Measurements from ENCODE around the gene UBALD1.

Gene UBALD1

DNA sequence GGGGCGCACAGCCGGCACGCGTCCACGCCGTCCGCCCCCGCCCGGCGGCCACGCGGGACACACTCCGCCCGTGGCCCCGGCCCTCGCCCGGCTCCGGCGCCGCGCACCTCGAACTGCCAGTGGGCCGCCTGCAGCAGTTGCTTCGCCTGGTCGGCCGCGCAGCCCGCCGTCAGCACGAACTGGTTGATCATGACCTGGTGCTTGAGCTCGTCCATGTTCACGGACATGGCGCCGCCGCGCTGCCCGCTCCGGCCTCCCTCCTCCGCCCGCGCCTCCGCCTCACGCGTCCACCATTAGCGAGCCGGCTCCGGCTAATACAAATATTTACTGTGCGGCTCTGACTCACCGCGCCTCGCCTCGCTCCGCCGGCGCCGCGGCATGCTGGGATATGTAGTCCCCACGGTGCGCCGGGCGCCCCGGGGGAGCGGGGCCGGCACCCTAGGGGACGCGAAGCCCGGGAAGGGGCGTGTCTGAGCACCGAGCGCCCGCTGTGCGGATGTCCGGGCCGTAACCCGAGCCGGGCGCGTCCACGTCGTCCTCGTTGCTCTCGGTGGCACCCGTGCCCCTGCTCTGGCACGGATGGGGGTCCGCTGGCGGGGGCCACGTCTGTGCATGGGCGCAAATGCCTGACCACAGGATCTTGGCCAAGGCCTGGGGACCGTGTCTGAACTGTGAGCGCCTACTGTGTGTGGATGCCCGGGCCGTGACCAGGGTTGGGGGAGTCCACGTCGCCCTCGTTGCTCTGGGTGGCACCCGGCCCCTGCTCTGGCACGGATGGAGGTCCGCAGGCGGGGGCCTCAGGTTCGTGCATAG, at the start of gene UBALD1:
UBALD1 (minus strand) TSS at position 318 of the 813 bp plus-strand sequence; CDS start at position 227, 91 bp downstream.
- DNase-seq = peak; percentile 89

GRCh38 chr16:4663777-4664465, 49.2 kb upstream of the UBALD1 start:
- DNase-seq = peak; percentile 32

- DNase-seq = peak; percentile 32
Measured at GRCh38 chr16:4663465-4663776, 48.7 kb upstream of the UBALD1 start.

DNA sequence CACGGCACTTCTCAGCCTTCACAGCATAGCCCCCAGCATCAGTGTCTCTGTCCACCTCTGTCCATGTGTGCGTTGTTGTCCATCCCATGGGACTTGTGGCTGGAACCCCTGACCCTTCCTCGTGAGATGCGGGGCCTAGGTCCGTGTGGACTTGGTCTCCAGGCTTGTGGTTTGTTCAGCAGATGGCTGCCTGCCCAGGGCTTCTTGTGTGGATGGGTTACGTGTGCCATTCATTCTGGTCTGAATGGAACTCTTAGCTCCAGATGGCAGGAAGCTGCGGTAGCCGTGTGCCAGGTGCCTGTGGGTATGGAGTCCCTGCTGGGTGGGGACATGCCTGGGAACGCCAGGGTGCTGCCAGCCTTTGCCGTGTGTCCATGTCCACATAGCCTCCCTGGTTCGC, 47.0 kb upstream of the UBALD1 start:
- peak; percentile 94 for DNase-seq

DNA sequence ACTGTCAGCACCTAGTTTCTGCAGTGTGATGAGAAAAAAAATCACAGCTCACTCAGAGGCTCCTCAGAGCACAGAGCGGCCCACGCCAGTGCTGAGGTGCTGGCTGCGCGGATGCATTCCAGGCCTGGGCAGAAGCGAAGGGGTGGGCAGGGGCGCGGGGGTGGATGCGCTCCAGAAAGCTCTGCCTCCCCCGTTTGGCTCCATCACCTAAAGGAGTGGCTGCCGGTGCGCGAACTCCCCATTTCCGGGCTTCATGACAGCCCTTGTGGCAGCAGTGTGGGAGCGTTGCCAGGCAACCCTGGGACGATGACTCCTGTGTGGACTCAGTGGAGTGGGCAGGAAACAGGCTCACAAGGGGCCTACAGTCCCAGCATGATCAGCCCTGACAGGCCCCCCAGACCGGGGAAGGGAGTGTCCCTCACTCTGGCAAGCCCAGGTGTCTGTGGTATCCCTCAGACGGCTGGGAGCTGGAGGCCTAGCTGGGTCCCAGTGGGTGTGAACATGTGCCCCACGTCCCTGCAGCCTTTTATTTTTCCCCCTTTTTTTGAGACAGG, 45.8 kb upstream of the UBALD1 start:
- DNase-seq = peak; percentile 88

DNA sequence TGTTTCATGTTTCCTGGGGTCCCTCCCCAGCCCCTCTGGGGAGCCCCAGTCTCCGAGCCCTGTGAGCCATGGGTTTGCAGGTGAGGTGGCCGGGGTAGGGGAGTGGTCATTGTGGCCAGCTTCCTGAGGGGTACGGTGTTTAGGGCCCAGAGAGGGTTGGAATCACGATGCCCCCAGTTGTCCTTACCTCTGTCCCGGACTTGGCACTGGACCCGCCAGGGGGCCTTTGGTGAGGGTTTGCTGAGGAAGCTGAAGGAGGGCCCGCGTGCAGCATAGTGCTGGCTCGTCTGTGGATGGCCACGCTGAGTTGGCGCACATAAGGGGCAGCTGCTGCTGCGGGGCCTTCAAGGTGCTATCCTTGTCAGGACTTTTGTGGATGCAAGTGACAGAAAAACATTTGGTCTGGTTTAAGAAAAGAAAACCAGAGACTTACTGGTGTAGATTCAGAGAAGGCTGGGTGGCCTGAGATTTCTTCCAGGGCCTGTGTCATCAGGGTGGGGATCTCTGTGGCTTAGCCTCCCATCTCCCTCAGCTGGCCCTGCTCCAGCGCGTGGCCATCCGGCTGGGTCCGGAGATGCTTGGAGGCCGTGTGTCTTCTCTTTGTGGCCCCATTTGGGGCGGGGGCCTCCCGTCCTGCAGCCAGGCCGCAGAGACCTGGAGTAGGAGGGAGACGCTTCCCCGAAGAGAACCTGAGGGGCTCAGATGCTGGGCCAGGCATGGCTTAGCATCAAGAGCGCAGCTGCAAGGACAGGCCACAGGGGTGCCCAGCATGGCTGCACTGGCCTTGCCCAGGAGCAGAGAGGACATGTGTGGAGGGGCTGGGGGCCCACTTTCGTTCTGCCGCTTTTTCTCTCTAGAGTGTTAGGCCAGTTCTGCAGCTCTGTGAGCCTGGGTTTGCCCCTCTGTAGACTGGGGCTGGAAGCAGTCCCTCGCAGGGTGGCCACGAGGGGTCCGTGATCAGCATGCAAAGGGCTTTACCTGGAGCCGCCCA, 45.0 kb upstream of the UBALD1 start:
- peak; percentile 4 for DNase-seq

DNA sequence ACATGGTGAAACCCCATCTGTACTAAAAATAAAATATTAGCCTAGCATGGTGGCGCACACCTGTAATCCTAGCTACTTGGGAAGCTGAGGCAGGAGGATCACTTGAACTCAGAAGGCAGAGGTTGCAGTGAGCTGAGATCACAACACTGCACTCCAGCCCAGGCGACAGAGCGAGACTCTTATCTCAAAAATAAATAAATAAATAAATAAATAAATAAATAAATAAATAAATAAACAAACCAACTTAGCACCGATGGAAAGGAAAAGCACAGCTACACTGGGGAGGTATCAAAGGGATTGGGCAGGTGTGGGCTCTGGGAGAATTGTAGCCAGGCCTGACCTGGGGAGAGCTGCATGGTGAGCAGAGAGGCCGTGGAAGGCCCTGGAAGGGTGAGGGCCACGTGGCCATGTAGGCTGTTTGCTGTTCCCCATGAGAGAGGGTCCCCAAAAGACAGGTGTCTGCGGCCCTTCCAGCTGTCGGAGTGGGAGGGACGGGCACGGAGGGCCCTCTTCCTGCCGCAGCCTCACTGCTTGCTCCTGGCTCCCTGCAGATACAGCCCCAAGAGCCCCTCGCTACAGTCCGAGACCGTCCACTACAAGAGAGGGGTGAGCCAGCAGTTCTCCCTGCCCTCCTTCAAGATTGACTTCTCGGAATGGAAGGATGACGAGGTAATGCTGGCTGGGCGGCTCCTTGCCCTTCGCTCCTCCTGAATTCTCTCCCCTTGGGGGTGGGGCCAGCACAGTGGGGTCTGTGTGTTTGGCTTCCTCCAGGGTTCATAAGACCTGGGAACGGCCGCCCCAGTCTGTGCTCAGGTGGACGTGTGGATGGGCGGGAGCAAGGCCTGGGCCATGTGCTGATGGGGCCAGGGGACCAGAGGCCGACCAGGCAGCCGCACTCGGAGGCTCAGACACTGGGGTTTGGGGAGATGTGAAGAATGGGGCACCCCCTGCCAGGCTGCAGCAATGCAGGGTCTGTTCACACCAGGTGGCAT, 42.3 kb upstream of the UBALD1 start:
- DNase-seq = no peak

DNA sequence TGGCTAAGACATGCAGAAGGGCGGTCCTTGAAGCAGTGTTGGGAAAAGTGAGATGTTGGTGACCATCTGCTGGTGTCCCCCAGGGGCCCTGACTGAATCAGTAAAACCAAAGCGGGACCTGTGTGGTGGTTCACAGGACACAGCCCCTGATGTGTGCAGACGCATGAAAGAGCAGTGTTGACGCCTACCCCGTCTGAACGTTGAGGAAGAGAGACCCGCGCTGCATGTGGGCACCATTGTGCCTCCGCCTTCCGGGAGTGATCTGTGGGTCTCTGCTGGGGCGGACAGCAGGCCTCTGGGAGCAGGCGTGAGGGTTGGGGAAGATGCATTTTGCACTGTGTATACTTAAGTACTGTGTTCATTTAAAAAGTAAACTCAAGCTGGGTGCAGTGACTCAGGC, 41.5 kb upstream of the UBALD1 start:
- DNase-seq = no peak

DNA sequence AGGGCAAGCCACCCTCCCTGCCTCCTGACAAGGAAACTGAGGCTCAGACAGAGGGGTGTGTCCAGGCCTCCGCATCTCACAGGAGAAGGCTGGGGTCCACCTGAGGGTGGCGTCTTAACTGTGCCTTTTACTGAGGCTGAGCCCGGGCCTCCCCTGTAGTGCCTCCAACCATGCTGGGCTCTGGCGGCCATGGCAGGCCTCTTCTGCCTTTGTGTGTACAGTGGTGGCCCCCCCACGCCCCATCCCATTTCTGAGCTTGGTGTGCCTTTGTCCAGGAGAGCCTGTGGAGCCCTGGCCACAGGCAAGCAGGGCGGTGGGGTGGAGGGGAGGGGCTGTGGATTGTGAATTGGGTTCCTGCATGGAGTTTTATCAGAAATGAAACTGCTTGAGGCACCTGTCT, 41.1 kb upstream of the UBALD1 start:
- no peak for DNase-seq

DNA sequence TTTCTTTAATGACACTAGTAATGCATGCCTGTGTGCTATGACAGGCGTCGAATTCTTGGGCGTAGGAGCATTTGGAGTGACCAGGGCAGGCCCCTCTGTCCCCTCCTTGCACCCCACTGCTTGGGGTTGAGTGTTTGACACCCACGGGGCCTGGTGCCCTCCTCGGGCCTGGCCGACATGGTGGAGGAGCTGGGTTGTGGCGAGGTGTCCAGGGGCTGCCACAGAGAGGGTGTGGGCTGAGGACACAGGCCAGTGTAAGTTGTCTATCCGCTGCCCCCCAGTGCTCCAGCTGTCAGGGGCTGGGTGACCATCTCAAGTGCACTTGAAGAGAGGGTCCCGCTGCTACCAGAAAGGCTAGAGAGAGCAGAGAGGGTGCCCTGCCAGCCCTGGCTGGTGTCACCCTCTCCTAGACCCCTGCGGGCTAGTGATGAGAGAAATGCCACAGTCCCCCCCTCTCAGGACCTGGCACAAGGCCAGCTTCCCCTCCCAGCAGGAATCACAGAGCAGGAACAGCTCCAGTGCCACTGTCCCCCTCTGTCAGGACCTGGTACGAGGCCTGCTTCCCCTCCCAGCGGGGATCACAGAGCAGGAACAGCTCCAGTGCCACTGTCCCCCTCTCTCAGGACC, 40.4 kb upstream of the UBALD1 start:
- no peak for DNase-seq

GRCh38 chr16:4654011-4654963, 39.6 kb upstream of the UBALD1 start:
- DNase-seq = no peak

DNA sequence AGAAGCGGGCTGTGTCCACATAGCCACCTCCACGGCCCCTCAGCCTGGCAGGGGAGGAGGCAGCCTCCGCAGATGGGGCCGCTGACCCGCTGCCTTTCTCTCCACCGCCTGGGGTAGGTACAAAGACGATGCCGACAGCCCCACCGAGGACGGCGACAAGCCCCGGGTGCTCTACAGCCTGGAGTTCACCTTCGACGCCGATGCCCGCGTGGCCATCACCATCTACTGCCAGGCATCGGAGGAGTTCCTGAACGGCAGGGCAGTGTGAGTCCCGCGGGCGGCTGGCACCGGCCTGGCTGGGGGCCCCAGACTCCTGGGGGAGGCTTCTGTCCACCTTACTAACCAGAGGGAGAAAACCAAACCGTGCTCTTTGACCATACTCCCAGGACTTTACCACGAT, 37.9 kb upstream of the UBALD1 start:
- no peak for DNase-seq

GRCh38 chr16:4651827-4652226, 37.1 kb upstream of the UBALD1 start:
- DNase-seq = no peak

DNA sequence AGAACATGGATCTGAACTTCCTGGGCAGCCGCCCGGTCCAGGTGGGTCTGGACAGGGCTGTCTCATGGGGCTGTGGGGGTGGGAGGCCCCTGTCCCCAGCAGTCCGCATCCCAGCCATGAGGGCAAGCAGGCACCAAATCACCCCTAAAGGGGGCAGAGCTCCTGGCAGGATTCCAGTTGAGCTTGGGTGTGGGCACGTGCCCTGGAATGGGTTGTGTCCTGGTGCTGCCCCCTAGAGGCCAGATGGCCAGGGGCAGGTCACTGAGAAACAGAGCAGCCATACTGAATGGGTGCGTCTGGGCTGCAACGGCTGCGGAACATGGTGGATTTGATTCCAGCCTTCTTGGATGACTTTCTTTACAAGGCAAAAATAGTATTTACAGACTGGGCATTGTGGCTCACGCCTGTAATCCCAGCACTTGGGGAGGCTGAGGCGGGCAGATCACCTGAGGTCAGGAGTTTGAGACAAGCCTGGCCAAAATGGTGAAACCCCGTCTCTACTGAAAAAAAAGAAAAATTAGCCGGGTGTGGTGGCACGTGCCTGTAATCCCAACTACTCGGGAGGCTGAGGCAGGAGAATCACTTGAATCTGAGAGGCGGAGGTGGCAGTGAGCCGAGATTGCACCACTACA, 35.9 kb upstream of the UBALD1 start:
- DNase-seq = peak; percentile 20

GRCh38 chr16:4649744-4650442, 35.2 kb upstream of the UBALD1 start:
- no peak for DNase-seq

DNA sequence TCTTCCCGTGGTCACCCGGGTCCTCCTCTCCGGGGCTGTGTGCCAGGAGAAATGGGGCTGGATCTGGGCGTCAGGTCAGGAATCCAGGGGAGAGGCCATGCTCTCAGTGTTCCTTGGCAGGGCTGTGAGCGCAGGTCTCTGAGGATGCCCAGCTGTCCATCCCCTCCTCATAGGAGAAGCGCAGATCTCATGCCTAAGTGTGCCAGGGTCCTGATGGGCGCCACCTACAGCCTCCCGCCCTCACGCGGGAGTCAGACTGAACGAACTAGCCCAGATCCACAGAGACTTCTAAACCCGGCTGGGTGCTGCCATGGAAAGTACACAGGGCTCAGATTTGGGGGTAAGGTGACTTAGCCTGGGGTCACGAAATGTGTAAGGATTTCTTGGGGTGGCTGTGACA, 34.2 kb upstream of the UBALD1 start:
- no peak for DNase-seq

DNA sequence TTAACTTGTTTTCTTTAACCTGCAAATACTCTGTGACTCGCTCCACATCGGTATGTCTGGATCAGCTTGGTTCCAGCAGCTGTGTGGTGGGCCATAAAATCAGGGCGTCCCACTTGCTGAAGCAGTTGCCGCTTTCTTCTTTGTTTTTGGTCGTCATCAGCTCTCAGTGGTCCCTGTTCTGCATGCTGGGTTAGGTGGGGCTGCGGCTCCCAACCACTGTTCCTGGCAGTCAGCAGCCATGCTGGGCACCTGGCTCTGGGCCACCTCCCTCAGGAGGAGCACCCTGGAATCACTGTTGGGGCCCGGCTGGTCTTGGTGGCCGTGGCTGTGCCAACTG, 32.9 kb upstream of the UBALD1 start:
- DNase-seq = no peak

DNA sequence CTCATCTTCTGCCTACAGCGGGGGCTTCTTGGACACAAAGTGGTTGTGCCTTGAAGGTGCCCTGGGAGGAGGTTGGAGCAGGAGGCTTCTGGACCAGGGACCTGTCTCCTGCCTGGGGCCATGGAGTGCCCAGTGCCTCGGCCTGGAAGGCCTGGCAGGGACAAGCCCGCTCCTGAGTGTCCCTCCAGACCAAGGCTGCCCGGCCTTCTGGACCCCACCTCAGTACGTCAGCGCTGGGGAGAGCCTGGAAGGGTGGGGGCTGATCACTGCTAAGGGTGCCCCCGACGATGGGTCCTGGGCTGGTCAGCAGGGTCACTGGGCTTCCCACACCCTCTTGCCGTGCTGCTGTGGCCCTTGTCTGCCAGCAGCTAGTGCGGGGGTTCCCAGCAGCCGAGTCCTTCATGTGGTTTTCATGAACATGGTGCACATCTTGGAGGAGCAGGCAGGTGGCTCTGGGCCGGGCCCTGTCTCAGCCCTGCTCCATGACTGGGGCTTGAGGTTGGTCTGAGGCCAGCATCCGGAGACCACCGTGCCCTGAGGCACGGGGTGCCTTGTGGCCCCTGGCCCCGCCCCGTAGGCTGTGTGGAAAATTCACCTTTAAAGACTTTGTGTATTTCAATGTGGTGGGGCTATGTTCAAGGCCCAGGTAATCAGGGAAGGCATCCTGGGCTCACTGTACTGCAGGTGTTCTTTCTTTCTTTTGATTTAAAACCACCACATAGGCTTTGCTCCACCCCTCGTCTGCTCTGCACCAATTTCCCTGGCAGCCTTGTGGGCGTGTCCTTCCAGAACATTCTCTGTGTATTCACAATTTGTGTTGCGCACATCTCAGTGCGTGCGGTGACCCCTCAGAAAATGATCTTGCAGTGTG, 32.3 kb upstream of the UBALD1 start:
- no peak for DNase-seq

Data from NCI-H1092 treated with DMSO at 0.1 percent for 48 hours (cell line).